OCI-LY3 (cell line): ENCODE data around the gene CAPN8.

ENCODE experiments used
- EZH2phosphoT487 ChIP-seq: fragments of 200-600 bp; shearing (Covaris generic); IDR thresholded peaks from 2 replicates; pipeline ENCODE4 v1.6.1; 2018; ENCODE audit warnings: antibody characterized with exemption, mixed run types, low read depth
- TF ChIP-seq, protein P1 (sequence below): fragments of 200-600, 300-600 bp; sonication (generic); IDR thresholded peaks from 2 replicates; pipeline ENCODE4 v1.5.1; 2014; ENCODE audit warnings: antibody characterized with exemption, low read length, low read depth

- TF ChIP-seq, protein P1, sequence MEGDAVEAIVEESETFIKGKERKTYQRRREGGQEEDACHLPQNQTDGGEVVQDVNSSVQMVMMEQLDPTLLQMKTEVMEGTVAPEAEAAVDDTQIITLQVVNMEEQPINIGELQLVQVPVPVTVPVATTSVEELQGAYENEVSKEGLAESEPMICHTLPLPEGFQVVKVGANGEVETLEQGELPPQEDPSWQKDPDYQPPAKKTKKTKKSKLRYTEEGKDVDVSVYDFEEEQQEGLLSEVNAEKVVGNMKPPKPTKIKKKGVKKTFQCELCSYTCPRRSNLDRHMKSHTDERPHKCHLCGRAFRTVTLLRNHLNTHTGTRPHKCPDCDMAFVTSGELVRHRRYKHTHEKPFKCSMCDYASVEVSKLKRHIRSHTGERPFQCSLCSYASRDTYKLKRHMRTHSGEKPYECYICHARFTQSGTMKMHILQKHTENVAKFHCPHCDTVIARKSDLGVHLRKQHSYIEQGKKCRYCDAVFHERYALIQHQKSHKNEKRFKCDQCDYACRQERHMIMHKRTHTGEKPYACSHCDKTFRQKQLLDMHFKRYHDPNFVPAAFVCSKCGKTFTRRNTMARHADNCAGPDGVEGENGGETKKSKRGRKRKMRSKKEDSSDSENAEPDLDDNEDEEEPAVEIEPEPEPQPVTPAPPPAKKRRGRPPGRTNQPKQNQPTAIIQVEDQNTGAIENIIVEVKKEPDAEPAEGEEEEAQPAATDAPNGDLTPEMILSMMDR, result no peak
- TF ChIP-seq EZH2phosphoT487, result no peak
Observed at GRCh38 chr1:223535319-223535718, 130.2 kb downstream of the CAPN8 start.
